Measurements from ENCODE around the gene DGCR6.
"Not testable (repeated sequence)": the region's sequence is repeated elsewhere in the genome, so short reads cannot be mapped to it uniquely, and the experiment has no call there.

DGCR6 gene

DNA sequence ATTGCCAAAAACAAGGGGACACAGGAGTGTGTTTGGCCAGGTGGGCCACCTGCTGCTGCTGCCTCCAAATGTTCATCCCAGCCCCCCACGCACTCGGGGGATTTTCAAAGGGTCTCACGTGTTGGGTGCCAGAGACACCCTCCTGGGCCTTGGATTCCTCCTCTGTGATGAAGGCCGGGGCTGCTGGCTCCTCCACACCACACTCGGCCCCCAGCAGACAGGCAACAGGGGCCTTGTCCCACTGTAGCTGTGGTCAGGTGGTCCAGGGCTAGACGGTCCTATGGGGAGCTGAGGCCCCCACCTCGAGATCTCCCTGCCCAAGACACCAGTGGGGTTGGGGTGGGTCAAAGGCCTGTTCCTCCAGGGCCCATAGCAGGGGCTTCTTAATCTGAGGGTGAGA is 55.1 kb downstream of the DGCR6 start:
- not testable (repeated sequence) for DNase-seq

All from T-helper 1 cell (primary cell).